ENCODE measurements around the gene BSPRY. TPM values are rescaled to one million over a fixed set of nuclear protein-coding genes. Genes with fewer than 3 reads are reported as not detected.

BSPRY gene
- 6.6 and 7.7 TPM in 2 replicates for total RNA-seq (2014; rRNA removed; shearing (Covaris generic))
- polyA plus RNA-seq (2016; fragmentation: Nextera tagmentation; extraction: Ambion mirVana), result 4.8 and 5.0 TPM in 2 replicates
- long read RNA-seq, transcript BSPRY-201 (6 exons, 2,339 nt), result major isoform, 11 of 15 reads
- long read RNA-seq, partial matches to known transcripts, result 1 of 15 reads
- long read RNA-seq, other reads (novel, unspliced or antisense), result 3 of 15 reads

GRCh38 chr9:113349445-113350094 lies at the start of gene BSPRY:
TSS of gene BSPRY (plus strand) at chr9:113349541. CDS start at chr9:113349580, 39 bp downstream.
- Histone ChIP-seq H3K4me1 (ENCODE audit: insufficient read depth) (peaks cover 16% of the 10 kb centered on the region; the same call in 1 of the 2 replicates), H4K20me1 (replicated peaks; ENCODE audit: insufficient read depth) (no peaks in the 10 kb centered on the region), H3K4me2 (peak within 1 kb of the TSS; percentile 80), H2AFZ (peak within 1 kb of the TSS; percentile 90), H3K4me3 (peak within 1 kb of the TSS; percentile 79), H3K27me3 (ENCODE audit: insufficient read depth) (peaks cover 28% of the 10 kb centered on the region), H3K27ac (ENCODE audit: low read depth) (no peak within 1 kb of the TSS), H3K9me2 (ENCODE audit: insufficient read depth) (peaks cover 2% of the 10 kb centered on the region; the same call in 1 of the 2 replicates), H3K36me3 (ENCODE audit: insufficient read depth) (no peaks in the 10 kb centered on the region), H3K79me2 (replicated peaks; ENCODE audit: insufficient read depth) (no peaks in the 10 kb centered on the region), H3F3A (replicated peaks; ENCODE audit: low read depth) (no peaks in the 10 kb centered on the region)
- H3K27ac Mint-ChIP-seq, result no peak within 1 kb of the TSS
- peak within 1 kb of the TSS; percentile 81 for H3K4me3 Mint-ChIP-seq
- no peaks in the 10 kb centered on the region for H3K36me3 Mint-ChIP-seq (ENCODE audit: low read depth)
- no peaks in the 10 kb centered on the region for H3K9me3 Mint-ChIP-seq
- peaks cover 19% of the 10 kb centered on the region for H3K27me3 Mint-ChIP-seq (ENCODE audit: insufficient read depth, low read depth, poor library complexity)
- peak; percentile 88 for ATAC-seq
- TF ChIP-seq POLR2AphosphoS5 (IDR thresholded peaks at IDR 0.05; ENCODE audit: low read depth) (peak; percentile 37; the same call in 1 of the 2 replicates), CREB1 (CRISPR knock-in tag; IDR thresholded peaks at IDR 0.05; ENCODE audit: low read depth) (0 out of 2 replicates have a peak, but pooled peaks have one; percentile 38), STAT1 (IDR thresholded peaks at IDR 0.05; ENCODE audit: unreplicated experiment) (no peak), EZH2phosphoT487 (IDR thresholded peaks at IDR 0.05; ENCODE audit: unreplicated experiment) (no peak)
- DNase-seq (ENCODE audit: low spot score), result peak; percentile 71
- H3K4me1 Mint-ChIP-seq, result peaks cover 16% of the 10 kb centered on the region

DNA sequence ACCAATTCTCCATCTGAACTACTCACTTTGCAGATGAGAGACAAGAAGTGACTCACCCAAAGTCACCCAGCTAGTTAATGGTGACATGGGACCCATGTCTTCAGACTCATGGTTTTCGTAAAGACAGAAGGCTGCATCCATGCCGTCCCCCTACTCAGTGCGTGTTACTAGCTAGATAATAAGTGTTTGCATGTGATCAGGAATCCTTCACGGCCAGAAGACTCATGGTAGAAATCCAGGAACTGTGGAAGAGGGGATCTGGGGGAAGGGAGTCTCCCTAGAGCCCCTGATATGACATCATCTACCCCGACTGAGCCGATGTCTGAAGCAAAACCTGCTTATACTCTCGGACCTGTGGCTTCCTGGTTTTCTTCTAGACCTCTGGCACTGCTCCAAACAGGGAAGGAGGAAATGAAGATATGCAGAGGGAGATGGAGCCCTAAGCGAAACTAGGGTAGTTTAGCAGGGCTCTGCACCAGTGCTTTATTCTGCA lies 49.5 kb upstream of the BSPRY start:
- Histone ChIP-seq H3K4me1 (ENCODE audit: insufficient read depth) (no peaks in the 10 kb centered on the region), H2AFZ (no peak overlapping the region), H3K27ac (ENCODE audit: low read depth) (no peak overlapping the region), H3K4me2 (no peak overlapping the region), H3F3A (replicated peaks; ENCODE audit: low read depth) (no peaks in the 10 kb centered on the region), H3K79me2 (replicated peaks; ENCODE audit: insufficient read depth) (no peaks in the 10 kb centered on the region), H4K20me1 (replicated peaks; ENCODE audit: insufficient read depth) (no peaks in the 10 kb centered on the region), H3K36me3 (ENCODE audit: insufficient read depth) (no peaks in the 10 kb centered on the region), H3K27me3 (ENCODE audit: insufficient read depth) (no peaks in the 10 kb centered on the region), H3K9me2 (ENCODE audit: insufficient read depth) (no peaks in the 10 kb centered on the region), H3K4me3 (no peak overlapping the region)
- H3K27me3 Mint-ChIP-seq (ENCODE audit: insufficient read depth, low read depth, poor library complexity), result peaks cover 7% of the 10 kb centered on the region
- H3K9me3 Mint-ChIP-seq, result no peaks in the 10 kb centered on the region
- no peak for DNase-seq (ENCODE audit: low spot score)
- H3K4me3 Mint-ChIP-seq, result no peak overlapping the region
- no peaks in the 10 kb centered on the region; the same call in 2 of the 3 replicates for H3K36me3 Mint-ChIP-seq (ENCODE audit: low read depth)
- ATAC-seq, result no peak
- H3K27ac Mint-ChIP-seq, result no peak overlapping the region
- TF ChIP-seq ZNF114 (CRISPR knock-in tag; IDR thresholded peaks at IDR 0.05) (no peak), EZH2phosphoT487 (IDR thresholded peaks at IDR 0.05; ENCODE audit: unreplicated experiment) (no peak), STAT1 (IDR thresholded peaks at IDR 0.05; ENCODE audit: unreplicated experiment) (no peak), POLR2AphosphoS5 (IDR thresholded peaks at IDR 0.05; ENCODE audit: low read depth) (no peak), CREB1 (CRISPR knock-in tag; IDR thresholded peaks at IDR 0.05; ENCODE audit: low read depth) (no peak), REST (IDR thresholded peaks at IDR 0.05; ENCODE audit: unreplicated experiment) (no peak), CTCF (conservative IDR thresholded peaks at IDR 0.05; ENCODE audit: low read depth in 2 of 2) (no peak), NANOG (IDR thresholded peaks at IDR 0.05; ENCODE audit: borderline replicate concordance) (no peak), EZH2 (IDR thresholded peaks at IDR 0.05; ENCODE audit: low read depth, unreplicated experiment) (no peak)
- TF ChIP-seq, protein P1, sequence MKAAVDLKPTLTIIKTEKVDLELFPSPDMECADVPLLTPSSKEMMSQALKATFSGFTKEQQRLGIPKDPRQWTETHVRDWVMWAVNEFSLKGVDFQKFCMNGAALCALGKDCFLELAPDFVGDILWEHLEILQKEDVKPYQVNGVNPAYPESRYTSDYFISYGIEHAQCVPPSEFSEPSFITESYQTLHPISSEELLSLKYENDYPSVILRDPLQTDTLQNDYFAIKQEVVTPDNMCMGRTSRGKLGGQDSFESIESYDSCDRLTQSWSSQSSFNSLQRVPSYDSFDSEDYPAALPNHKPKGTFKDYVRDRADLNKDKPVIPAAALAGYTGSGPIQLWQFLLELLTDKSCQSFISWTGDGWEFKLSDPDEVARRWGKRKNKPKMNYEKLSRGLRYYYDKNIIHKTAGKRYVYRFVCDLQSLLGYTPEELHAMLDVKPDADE (IDR thresholded peaks at IDR 0.05), result no peak
- H3K4me1 Mint-ChIP-seq, result peaks cover 7% of the 10 kb centered on the region; the same call in 2 of the 3 replicates
